ENCODE measurements around the gene FAM13A.

GRCh38 chr4:88720451-88721428 is 336.2 kb downstream of the FAM13A start:
- TF ChIP-seq CTCF (IDR thresholded peaks at IDR 0.05; ENCODE audit: low read length) (no peak), EZH2 (optimal IDR thresholded peaks at IDR 0.05; ENCODE audit: low read depth, low read length) (no peak), EZH2phosphoT487 (IDR thresholded peaks at IDR 0.05; ENCODE audit: low read length) (no peak)

Measured in MM.1S (cell line).